ENCODE data around the gene RNF152.

Gene RNF152

GRCh38 chr18:61851279-61851678, 41.5 kb downstream of the RNF152 start:
- H3K27ac Mint-ChIP-seq, result no peak overlapping the region
- peaks cover 7% of the 10 kb centered on the region for H3K27me3 Mint-ChIP-seq
- no peaks in the 10 kb centered on the region for H3K36me3 Mint-ChIP-seq
- no peak overlapping the region for H3K4me3 Mint-ChIP-seq
- no peaks in the 10 kb centered on the region for H3K4me1 Mint-ChIP-seq
- H3K9me3 Mint-ChIP-seq, result no peaks in the 10 kb centered on the region

- H3K4me1 Mint-ChIP-seq, result no peaks in the 10 kb centered on the region
These were observed 42.1 kb downstream of the RNF152 start for GRCh38 chr18:61850756-61851155.

GRCh38 chr18:61847164-61847791, 45.5 kb downstream of the RNF152 start:
- no peak overlapping the region for H3K4me3 Mint-ChIP-seq
- peaks cover 6% of the 10 kb centered on the region for H3K27me3 Mint-ChIP-seq
- H3K9me3 Mint-ChIP-seq, result no peaks in the 10 kb centered on the region
- H3K4me1 Mint-ChIP-seq, result no peaks in the 10 kb centered on the region
- H3K36me3 Mint-ChIP-seq, result no peaks in the 10 kb centered on the region
- no peak overlapping the region for H3K27ac Mint-ChIP-seq

More at GRCh38 chr18:61850756-61851155, 42.1 kb downstream of the RNF152 start:
- Mint-ChIP-seq H3K36me3 (no peaks in the 10 kb centered on the region), H3K27me3 (peaks cover 7% of the 10 kb centered on the region), H3K9me3 (no peaks in the 10 kb centered on the region), H3K27ac (no peak overlapping the region), H3K4me3 (no peak overlapping the region)

DNA sequence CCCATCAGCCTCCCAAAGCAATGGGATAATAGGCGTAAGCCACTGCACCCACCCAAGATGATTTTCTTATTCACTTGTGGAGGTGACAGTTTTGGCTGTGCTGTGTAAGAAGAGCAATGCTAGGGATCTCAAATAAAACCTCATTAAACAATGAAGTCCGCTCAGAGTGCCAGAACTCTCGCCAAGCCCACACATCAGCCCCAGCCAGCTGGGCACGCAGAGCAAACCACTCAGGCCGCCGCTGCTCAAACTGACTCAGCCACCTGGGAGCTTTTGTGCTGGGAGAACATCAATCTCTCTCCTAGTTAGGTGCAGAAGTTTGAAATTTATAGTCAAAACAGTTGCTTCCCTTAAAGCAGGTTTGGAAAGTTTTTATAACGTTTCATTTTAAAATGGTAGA, 47.6 kb downstream of the RNF152 start:
- H3K9me3 Mint-ChIP-seq, result no peaks in the 10 kb centered on the region
- H3K36me3 Mint-ChIP-seq, result no peaks in the 10 kb centered on the region
- H3K4me1 Mint-ChIP-seq, result no peaks in the 10 kb centered on the region
- H3K27me3 Mint-ChIP-seq, result peaks cover 6% of the 10 kb centered on the region
- no peak overlapping the region for H3K4me3 Mint-ChIP-seq
- H3K27ac Mint-ChIP-seq, result no peak overlapping the region

DNA sequence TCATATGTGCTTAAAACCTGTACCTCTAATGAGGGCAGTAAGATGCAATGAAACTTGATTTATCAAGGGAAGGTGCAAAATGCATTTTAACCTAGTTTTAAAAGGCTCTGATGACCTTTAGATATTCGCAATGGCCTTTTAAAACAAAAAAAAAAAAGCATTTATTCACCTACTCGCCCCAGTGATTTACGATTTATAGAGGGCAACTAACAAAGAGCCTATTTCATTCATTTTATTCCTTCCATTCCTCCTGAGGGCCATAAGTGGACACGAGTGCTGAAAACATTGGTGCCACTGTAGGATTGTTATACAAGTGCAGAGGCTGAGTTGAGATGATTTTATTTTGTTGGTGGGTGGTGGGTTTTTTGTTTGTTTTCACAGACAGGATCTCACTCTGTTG, 48.1 kb downstream of the RNF152 start:
- Mint-ChIP-seq H3K9me3 (no peaks in the 10 kb centered on the region), H3K4me1 (no peaks in the 10 kb centered on the region), H3K4me3 (no peak overlapping the region), H3K36me3 (no peaks in the 10 kb centered on the region), H3K27me3 (peaks cover 6% of the 10 kb centered on the region), H3K27ac (no peak overlapping the region)

GRCh38 chr18:61842146-61842545, 50.7 kb downstream of the RNF152 start:
- peaks cover 6% of the 10 kb centered on the region for H3K27me3 Mint-ChIP-seq
- H3K36me3 Mint-ChIP-seq, result no peaks in the 10 kb centered on the region
- no peak overlapping the region for H3K4me3 Mint-ChIP-seq
- no peaks in the 10 kb centered on the region for H3K4me1 Mint-ChIP-seq
- H3K9me3 Mint-ChIP-seq, result no peaks in the 10 kb centered on the region
- H3K27ac Mint-ChIP-seq, result no peak overlapping the region

DNA sequence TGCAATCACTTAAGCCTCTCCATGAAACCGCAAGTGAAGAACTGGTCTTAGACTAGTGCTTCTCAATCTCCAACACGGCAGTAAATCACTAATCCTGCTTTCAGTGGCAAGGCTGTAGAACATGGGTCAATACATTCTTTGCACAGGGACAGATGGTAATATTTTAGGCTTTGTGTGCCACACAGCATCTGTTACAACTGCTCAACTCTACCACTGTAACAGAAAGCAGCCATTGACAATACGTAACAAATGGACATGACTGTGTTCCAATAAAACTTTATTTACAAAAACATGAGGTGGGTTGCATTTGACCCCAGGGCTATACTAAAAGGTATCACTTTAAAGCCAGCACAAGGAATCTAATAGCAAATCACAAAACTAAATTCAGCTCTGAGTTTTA, 51.1 kb downstream of the RNF152 start:
- Mint-ChIP-seq H3K27me3 (peaks cover 6% of the 10 kb centered on the region), H3K4me3 (no peak overlapping the region), H3K36me3 (no peaks in the 10 kb centered on the region), H3K9me3 (no peaks in the 10 kb centered on the region), H3K27ac (no peak overlapping the region), H3K4me1 (no peaks in the 10 kb centered on the region)

GRCh38 chr18:61840324-61840723, 52.5 kb downstream of the RNF152 start:
- Mint-ChIP-seq H3K36me3 (no peaks in the 10 kb centered on the region), H3K27ac (no peak overlapping the region), H3K4me3 (no peak overlapping the region), H3K9me3 (no peaks in the 10 kb centered on the region), H3K27me3 (peaks cover 5% of the 10 kb centered on the region), H3K4me1 (no peaks in the 10 kb centered on the region)

DNA sequence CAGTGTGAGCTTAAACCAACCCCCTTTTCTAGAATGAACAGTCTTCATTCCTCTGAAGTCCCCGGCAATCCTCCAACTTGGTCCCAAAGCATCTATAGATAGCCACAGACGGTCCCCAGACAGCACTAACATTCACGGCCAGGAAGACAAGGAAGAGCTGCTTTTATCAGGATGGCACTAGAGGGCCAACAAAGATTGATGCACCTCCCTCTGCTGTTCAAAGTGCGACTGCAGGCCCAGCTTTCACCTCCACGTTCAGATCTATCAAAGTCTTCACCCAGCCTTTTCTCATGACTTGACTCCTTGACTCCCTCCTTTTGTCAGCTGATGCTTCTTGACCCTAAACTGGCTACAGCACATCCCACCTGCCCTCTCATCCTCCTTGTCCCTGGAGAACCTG, 54.3 kb downstream of the RNF152 start:
- Mint-ChIP-seq H3K4me1 (peaks cover 13% of the 10 kb centered on the region), H3K27ac (no peak overlapping the region), H3K36me3 (no peaks in the 10 kb centered on the region), H3K27me3 (peaks cover 1% of the 10 kb centered on the region), H3K4me3 (no peak overlapping the region), H3K9me3 (no peaks in the 10 kb centered on the region)

- Mint-ChIP-seq H3K9me3 (no peaks in the 10 kb centered on the region), H3K27me3 (peaks cover 5% of the 10 kb centered on the region), H3K4me3 (no peak overlapping the region), H3K4me1 (peaks cover 24% of the 10 kb centered on the region), H3K36me3 (no peaks in the 10 kb centered on the region), H3K27ac (no peak overlapping the region)
These were observed 58.8 kb downstream of the RNF152 start for GRCh38 chr18:61833978-61834377.

- Mint-ChIP-seq H3K4me1 (peaks cover 24% of the 10 kb centered on the region), H3K27ac (no peak overlapping the region), H3K27me3 (peaks cover 5% of the 10 kb centered on the region), H3K9me3 (no peaks in the 10 kb centered on the region), H3K36me3 (no peaks in the 10 kb centered on the region), H3K4me3 (peak overlapping the region; percentile 16)
These were observed 59.4 kb downstream of the RNF152 start for GRCh38 chr18:61833387-61833786.

- Mint-ChIP-seq H3K36me3 (no peaks in the 10 kb centered on the region), H3K4me1 (peaks cover 24% of the 10 kb centered on the region), H3K4me3 (peak overlapping the region; percentile 27), H3K27ac (no peak overlapping the region), H3K9me3 (no peaks in the 10 kb centered on the region), H3K27me3 (peaks cover 5% of the 10 kb centered on the region)
These were observed 59.9 kb downstream of the RNF152 start for GRCh38 chr18:61832858-61833257.

- Mint-ChIP-seq H3K27ac (no peak overlapping the region), H3K36me3 (no peaks in the 10 kb centered on the region), H3K4me1 (peaks cover 24% of the 10 kb centered on the region), H3K9me3 (no peaks in the 10 kb centered on the region), H3K4me3 (no peak overlapping the region), H3K27me3 (peaks cover 5% of the 10 kb centered on the region)
These were observed 61.7 kb downstream of the RNF152 start for GRCh38 chr18:61831071-61831470.

DNA sequence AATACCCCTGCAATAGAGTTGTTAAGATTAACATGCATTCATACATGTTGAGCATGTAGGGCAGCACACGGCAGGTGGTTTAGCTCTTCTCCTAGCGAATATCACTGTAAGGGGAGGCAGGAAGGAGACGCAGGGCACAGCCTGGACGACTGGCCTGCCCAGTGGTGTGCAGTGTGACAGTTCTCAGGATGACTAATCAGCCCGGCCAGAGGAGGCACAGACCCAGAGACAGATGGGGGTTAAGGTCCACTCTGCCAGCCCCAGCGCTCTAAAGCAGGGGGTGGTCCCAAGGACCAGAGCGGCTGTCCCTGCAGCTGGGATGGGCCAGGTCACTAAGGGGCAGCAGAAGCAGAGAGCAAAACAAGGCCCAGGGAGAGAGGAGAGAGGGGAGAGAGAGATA, 63.7 kb downstream of the RNF152 start:
- peaks cover 5% of the 10 kb centered on the region for H3K27me3 Mint-ChIP-seq
- H3K36me3 Mint-ChIP-seq, result no peaks in the 10 kb centered on the region
- no peak overlapping the region for H3K4me3 Mint-ChIP-seq
- peaks cover 17% of the 10 kb centered on the region for H3K4me1 Mint-ChIP-seq
- H3K9me3 Mint-ChIP-seq, result no peaks in the 10 kb centered on the region
- H3K27ac Mint-ChIP-seq, result no peak overlapping the region

GRCh38 chr18:61827591-61827990, 65.2 kb downstream of the RNF152 start:
- H3K27me3 Mint-ChIP-seq, result peaks cover 5% of the 10 kb centered on the region
- H3K27ac Mint-ChIP-seq, result no peak overlapping the region
- H3K4me1 Mint-ChIP-seq, result peaks cover 1% of the 10 kb centered on the region
- no peak overlapping the region for H3K4me3 Mint-ChIP-seq
- H3K36me3 Mint-ChIP-seq, result no peaks in the 10 kb centered on the region
- no peaks in the 10 kb centered on the region for H3K9me3 Mint-ChIP-seq

GRCh38 chr18:61825386-61825785, 67.4 kb downstream of the RNF152 start:
- H3K27ac Mint-ChIP-seq, result no peak overlapping the region
- no peaks in the 10 kb centered on the region for H3K9me3 Mint-ChIP-seq
- no peak overlapping the region for H3K4me3 Mint-ChIP-seq
- no peaks in the 10 kb centered on the region for H3K36me3 Mint-ChIP-seq
- H3K4me1 Mint-ChIP-seq, result no peaks in the 10 kb centered on the region
- peaks cover 4% of the 10 kb centered on the region for H3K27me3 Mint-ChIP-seq

DNA sequence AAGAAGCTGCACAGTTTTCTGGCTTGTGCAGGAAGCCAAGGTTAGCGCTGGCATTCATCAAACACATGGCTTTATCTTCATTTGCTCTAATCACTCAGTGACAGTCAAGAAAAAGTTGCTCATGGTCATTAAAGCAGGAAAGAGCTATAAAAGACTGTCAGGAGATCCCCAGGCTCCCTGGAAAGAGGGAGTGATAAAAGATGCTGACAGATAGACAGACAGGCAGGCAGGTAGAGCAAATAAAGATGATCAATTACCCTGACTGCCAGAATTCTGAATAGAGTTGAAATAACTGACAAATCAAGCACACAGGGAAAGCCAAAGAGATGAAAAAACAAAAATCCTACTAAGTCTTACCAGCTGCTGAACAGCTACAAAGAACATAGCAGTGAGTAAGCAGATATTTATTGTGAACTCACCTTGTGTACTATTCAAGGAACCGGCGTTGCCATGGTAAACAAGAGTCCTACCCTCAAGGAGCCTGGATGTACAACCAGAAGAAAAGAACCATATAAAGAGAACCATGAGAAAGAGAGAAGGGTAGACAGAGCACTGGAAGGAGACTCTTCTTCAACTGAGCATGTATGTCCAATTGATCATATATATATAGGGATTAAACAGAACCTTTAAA, 68.0 kb downstream of the RNF152 start:
- H3K4me1 Mint-ChIP-seq, result no peaks in the 10 kb centered on the region
- H3K27ac Mint-ChIP-seq, result no peak overlapping the region
- no peaks in the 10 kb centered on the region for H3K9me3 Mint-ChIP-seq
- no peaks in the 10 kb centered on the region for H3K36me3 Mint-ChIP-seq
- H3K27me3 Mint-ChIP-seq, result peaks cover 2% of the 10 kb centered on the region
- no peak overlapping the region for H3K4me3 Mint-ChIP-seq
